ENCODE data around the gene GALNT2. TPM values are rescaled to one million over a fixed set of nuclear protein-coding genes. Genes with fewer than 3 reads are reported as not detected.
A peak's percentile ranks its signal among the peaks of the same experiment; 100 is the strongest.

Gene GALNT2
- total and polyA plus RNA-seq, 8 donors: 18.3 to 118 (median 57.3) TPM

DNA sequence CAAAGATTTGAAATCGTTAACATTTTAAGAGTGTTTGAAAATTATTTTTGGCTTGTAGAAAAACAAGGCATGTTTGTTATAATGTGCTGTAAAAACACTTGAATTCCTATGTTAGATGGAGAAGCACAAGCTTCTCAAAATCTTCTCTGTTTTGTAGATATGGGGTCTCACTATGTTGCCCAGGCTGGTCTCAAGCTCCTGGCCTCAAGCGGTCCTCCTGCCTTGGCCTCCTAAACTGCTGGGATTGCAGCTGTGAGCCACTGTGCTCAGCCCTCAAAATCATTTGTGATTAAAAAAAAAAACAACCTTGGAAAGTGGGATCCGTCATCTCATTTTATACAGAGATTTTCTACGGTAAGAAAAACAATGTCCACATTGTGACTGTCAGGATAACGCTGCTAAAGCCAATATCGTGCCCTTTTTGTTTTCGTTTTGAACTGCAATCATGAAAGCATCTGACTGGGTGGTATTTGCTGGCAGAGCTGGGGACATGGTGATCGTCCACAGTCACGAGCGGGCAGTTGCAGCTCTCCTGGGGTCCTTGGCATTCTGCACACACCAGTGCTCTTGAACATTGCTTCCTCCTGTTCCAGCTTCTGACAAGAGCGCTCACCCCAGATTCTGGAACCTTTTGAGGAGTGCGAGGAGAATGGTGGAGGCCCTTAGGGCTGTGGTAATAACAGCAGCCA, 246.6 kb downstream of the GALNT2 start:
- 70 to 75% methylated on average over 12 of the region's 12 CpGs for WGBS, 2 donors
- no peak for FAIRE-seq

GRCh38 chr1:230314142-230314470, 247.1 kb downstream of the GALNT2 start:
- no peak for ATAC-seq
- intact Hi-C loops (cut with DNase I): loop anchor here in 2 of 3 donors (5.0 to 10.0 kb wide), 2 partner anchors 652 to 659 kb away; no protein-coding TSS in a partner anchor

More for the DNA sequence above, 246.6 kb downstream of the GALNT2 start:
- H3K27me3 ChIP-seq: no peaks in the 10 kb centered on the region
- no peaks in the 10 kb centered on the region for H3K4me1 ChIP-seq
- no peak for ATAC-seq
- H3K9me3 ChIP-seq: no peaks in the 10 kb centered on the region
- no peak overlapping the region for H3K4me3 ChIP-seq
- intact Hi-C loops (cut with DNase I): loop anchor here in 2 of 3 donors (5.0 to 10.0 kb wide), 2 partner anchors 651 to 659 kb away; no protein-coding TSS in a partner anchor
- TF ChIP-seq, protein P1, sequence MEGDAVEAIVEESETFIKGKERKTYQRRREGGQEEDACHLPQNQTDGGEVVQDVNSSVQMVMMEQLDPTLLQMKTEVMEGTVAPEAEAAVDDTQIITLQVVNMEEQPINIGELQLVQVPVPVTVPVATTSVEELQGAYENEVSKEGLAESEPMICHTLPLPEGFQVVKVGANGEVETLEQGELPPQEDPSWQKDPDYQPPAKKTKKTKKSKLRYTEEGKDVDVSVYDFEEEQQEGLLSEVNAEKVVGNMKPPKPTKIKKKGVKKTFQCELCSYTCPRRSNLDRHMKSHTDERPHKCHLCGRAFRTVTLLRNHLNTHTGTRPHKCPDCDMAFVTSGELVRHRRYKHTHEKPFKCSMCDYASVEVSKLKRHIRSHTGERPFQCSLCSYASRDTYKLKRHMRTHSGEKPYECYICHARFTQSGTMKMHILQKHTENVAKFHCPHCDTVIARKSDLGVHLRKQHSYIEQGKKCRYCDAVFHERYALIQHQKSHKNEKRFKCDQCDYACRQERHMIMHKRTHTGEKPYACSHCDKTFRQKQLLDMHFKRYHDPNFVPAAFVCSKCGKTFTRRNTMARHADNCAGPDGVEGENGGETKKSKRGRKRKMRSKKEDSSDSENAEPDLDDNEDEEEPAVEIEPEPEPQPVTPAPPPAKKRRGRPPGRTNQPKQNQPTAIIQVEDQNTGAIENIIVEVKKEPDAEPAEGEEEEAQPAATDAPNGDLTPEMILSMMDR (IDR thresholded peaks at IDR 0.05): no peak
- H3K36me3 ChIP-seq: no peaks in the 10 kb centered on the region
- DNase-seq: no peak
- H3K27ac ChIP-seq: no peak overlapping the region

DNA sequence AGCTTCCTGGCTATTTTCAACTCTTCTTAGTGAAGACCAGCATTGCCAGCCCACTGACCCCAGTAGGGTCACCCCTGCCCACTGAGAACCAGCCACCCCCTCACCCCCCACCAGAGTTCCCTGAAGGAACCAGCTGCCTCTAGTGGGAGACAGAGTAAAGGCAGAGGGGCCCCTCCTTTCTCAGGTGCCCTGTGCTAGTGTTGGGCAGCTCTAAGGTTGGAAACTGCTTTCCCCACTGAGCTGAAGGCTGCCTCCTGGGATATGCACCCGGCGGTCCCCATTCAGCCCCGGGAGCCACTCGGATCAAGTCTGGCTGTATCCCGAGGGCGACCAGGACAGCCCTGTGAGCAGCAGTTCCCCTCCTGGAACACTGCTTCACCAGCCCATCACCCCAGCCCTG, 248.1 kb downstream of the GALNT2 start:
- intact Hi-C loops (cut with DNase I): loop anchor here in 1 of 3 donors (10.0 kb wide), 1 partner anchor 660 kb away; no protein-coding TSS in a partner anchor
- no peaks in the 10 kb centered on the region for H3K4me1 ChIP-seq
- no peaks in the 10 kb centered on the region for H3K27me3 ChIP-seq
- TF ChIP-seq, protein P1 (IDR thresholded peaks at IDR 0.05): no peak
- no peak for FAIRE-seq
- no peak overlapping the region for H3K4me3 ChIP-seq
- H3K9me3 ChIP-seq: no peaks in the 10 kb centered on the region
- ATAC-seq: no peak
- no peak for DNase-seq
- 71 to 83% methylated on average over 6 of the region's 6 CpGs for WGBS, 2 donors
- no peak overlapping the region for H3K27ac ChIP-seq
- H3K36me3 ChIP-seq: no peaks in the 10 kb centered on the region

More at GRCh38 chr1:230314142-230314470, 247.1 kb downstream of the GALNT2 start:
- TF ChIP-seq, protein P1 (IDR thresholded peaks at IDR 0.05): no peak
- Histone ChIP-seq H3K36me3 (no peaks in the 10 kb centered on the region), H3K4me1 (no peaks in the 10 kb centered on the region), H3K4me3 (no peak overlapping the region), H3K27ac (no peak overlapping the region), H3K9me3 (no peaks in the 10 kb centered on the region), H3K27me3 (no peaks in the 10 kb centered on the region)
- FAIRE-seq: no peak
- WGBS, 2 donors: 88 to 89% methylated on average over 8 of the region's 8 CpGs
- no peak for DNase-seq

GRCh38 chr1:230316864-230317745, 250.1 kb downstream of the GALNT2 start:
- TF ChIP-seq, protein P1 (IDR thresholded peaks at IDR 0.05): no peak
- Histone ChIP-seq H3K27me3 (no peaks in the 10 kb centered on the region), H3K36me3 (no peaks in the 10 kb centered on the region), H3K4me1 (no peaks in the 10 kb centered on the region), H3K4me3 (no peak overlapping the region), H3K27ac (no peak overlapping the region), H3K9me3 (no peaks in the 10 kb centered on the region)
- intact Hi-C loops (cut with DNase I): loop anchor here in 1 of 3 donors (10.0 kb wide), 1 partner anchor 662 kb away; no protein-coding TSS in a partner anchor
- peak in 1 of 6 donors; percentile 33 for DNase-seq
- no peak for ATAC-seq
- FAIRE-seq: no peak
- WGBS, 2 donors: 90 to 93% methylated on average over 23 of the region's 23 CpGs

Data from pancreas (tissue), 10 donors.